CD14-positive monocyte (primary cell): ENCODE results near the gene ERCC5. TPM values are rescaled to one million over a fixed set of nuclear protein-coding genes. Genes with fewer than 3 reads are reported as not detected.

Experiments used
- DNase-seq, 3 donors: peaks; one replicate each; pipeline ENCODE4 v3.0.0-alpha.2; 2011 to 2022
- H2AFZ ChIP-seq: 2 replicates; pipeline ENCODE4 v1.6.0; 2012; ENCODE audit warnings: mild to moderate bottlenecking, low read depth, low read length, inconsistent platforms; ENCODE audit not compliant: insufficient read depth, poor library complexity, severe bottlenecking
- H3K27ac ChIP-seq, 2 donors: 1 replicate in 1 of 2; 2 replicates in 1 of 2; pipeline ENCODE4 v1.5.1; 2012 to 2013; ENCODE audit warnings: low read length in 2 of 2, control low read depth in 1 of 2, inconsistent platforms in 1 of 2, low read depth in 1 of 2, mild to moderate bottlenecking in 1 of 2
- H3K27me3 ChIP-seq, 2 donors: one replicate each; pipeline versions ENCODE4 v1.6.0 to v1.6.1; 2011 to 2013; ENCODE audit warnings: low read length in 2 of 2; ENCODE audit not compliant: control insufficient read depth in 2 of 2, insufficient read depth in 2 of 2
- H3K36me3 ChIP-seq, 2 donors: replicated peaks in 1 of 2; 1 replicate in 1 of 2; 2 replicates in 1 of 2; pipeline versions ENCODE4 v1.5.1 to v1.6.1; 2012 to 2013; ENCODE audit warnings: low read length in 2 of 2, control low read depth in 1 of 2, inconsistent platforms in 1 of 2, mild to moderate bottlenecking in 1 of 2; ENCODE audit not compliant: insufficient read depth in 2 of 2, control insufficient read depth in 1 of 2
- H3K4me1 ChIP-seq, 2 donors: 1 replicate in 1 of 2; 2 replicates in 1 of 2; pipeline versions ENCODE4 v1.5.1 to v1.6.1; 2012 to 2013; ENCODE audit warnings: low read length in 2 of 2, control low read depth in 1 of 2, inconsistent platforms in 1 of 2, mild to moderate bottlenecking in 1 of 2, moderate library complexity in 1 of 2; ENCODE audit not compliant: insufficient read depth in 2 of 2, control insufficient read depth in 1 of 2
- H3K4me2 ChIP-seq: replicated peaks from 2 replicates; pipeline ENCODE3; 2012; ENCODE audit warnings: low read length, moderate library complexity, mild to moderate bottlenecking; ENCODE audit not compliant: poor library complexity, severe bottlenecking; ENCODE audit errors: extremely low read depth
- H3K4me3 ChIP-seq, 3 experiments: fragments of 200-600 bp in 1 of 3; sonication (generic) in 1 of 3; replicated peaks in 1 of 3; 1 replicate in 2 of 3; 2 replicates in 1 of 3; pipeline ENCODE4 v1.5.1; 2011 to 2013; ENCODE audit warnings: low read length in 3 of 3, mild to moderate bottlenecking in 3 of 3, control low read depth in 2 of 3, low read depth in 2 of 3, inconsistent platforms in 1 of 3, moderate library complexity in 1 of 3
- H3K79me2 ChIP-seq: 2 replicates; pipeline ENCODE4 v1.6.0; 2012; ENCODE audit warnings: mild to moderate bottlenecking, control low read depth, inconsistent platforms, low read length, moderate library complexity; ENCODE audit not compliant: insufficient read depth
- H3K9ac ChIP-seq: 2 replicates; pipeline ENCODE4 v1.6.0; 2017; ENCODE audit warnings: low read length, mild to moderate bottlenecking; ENCODE audit not compliant: insufficient read depth, poor library complexity, severe bottlenecking
- H3K9me3 ChIP-seq, 2 donors: replicated peaks in 1 of 2; 1 replicate in 1 of 2; 2 replicates in 1 of 2; pipeline versions ENCODE4 v1.5.1 to v1.6.1; 2012 to 2013; ENCODE audit warnings: low read length in 2 of 2, control low read depth in 1 of 2; ENCODE audit not compliant: control insufficient read depth in 1 of 2, insufficient read depth in 1 of 2
- H4K20me1 ChIP-seq: 2 replicates; pipeline ENCODE4 v1.6.0; 2012; ENCODE audit warnings: mild to moderate bottlenecking, low read length, control low read depth, moderate library complexity; ENCODE audit not compliant: insufficient read depth
- H3K27ac Mint-ChIP-seq, 7 donors: one replicate each; pipeline ENCODE4 v1.8.0; 2020; ENCODE audit warnings: mild to moderate bottlenecking in 7 of 7, mixed read lengths in 7 of 7, moderate library complexity in 6 of 7, inconsistent platforms in 2 of 7
- H3K27me3 Mint-ChIP-seq, 3 donors: one replicate each; pipeline ENCODE4 v1.8.0; 2021 to 2022; ENCODE audit warnings: low read depth in 3 of 3, mild to moderate bottlenecking in 3 of 3, mixed read lengths in 3 of 3, moderate library complexity in 3 of 3, inconsistent platforms in 1 of 3
- H3K36me3 Mint-ChIP-seq, 2 donors: one replicate each; pipeline ENCODE4 v1.8.0; 2020; ENCODE audit warnings: mixed read lengths in 2 of 2, inconsistent platforms in 1 of 2, mild to moderate bottlenecking in 1 of 2
- H3K4me1 Mint-ChIP-seq: one replicate; pipeline ENCODE4 v1.8.0; 2020; ENCODE audit warnings: mild to moderate bottlenecking, mixed read lengths
- H3K4me3 Mint-ChIP-seq, 2 donors: one replicate each; pipeline ENCODE4 v1.8.0; 2020; ENCODE audit warnings: mild to moderate bottlenecking in 2 of 2, mixed read lengths in 2 of 2, moderate library complexity in 1 of 2
- H3K9me3 Mint-ChIP-seq, 7 donors: one replicate each; pipeline ENCODE4 v1.8.0; 2020 to 2022; ENCODE audit warnings: mixed read lengths in 7 of 7, mild to moderate bottlenecking in 6 of 7, moderate library complexity in 6 of 7, inconsistent platforms in 2 of 7
- CTCF ChIP-seq: fragments of 200-600 bp; IDR thresholded peaks from one replicate; pipeline ENCODE4 v1.8.0; 2022; ENCODE audit warnings: antibody characterized with exemption, mild to moderate bottlenecking
- WGBS: methylation state at CpG from one replicate; pipeline ENCODE4 v1.1.5; 2013; ENCODE audit warnings: missing lambda C conversion rate; ENCODE audit not compliant: insufficient coverage; 5-methylcytosine and 5-hydroxymethylcytosine counted together
- intact Hi-C, 2 donors: fragments of 100-400 bp; cut with micrococcal nuclease; formaldehyde crosslinking; loops; one replicate each; pipeline versions ENCODE4 v1.15.0 to v1.15.1; 2023
- polyA plus RNA-seq, 3 donors: library from polyadenylated mRNA; depleted of rRNA in 1 of 3; unstranded in 2 of 3; stranded (reverse) in 1 of 3; fragments of 300-500 nt in 2 of 3; fragments of >200 nt in 1 of 3; fragmentation: Illumina TruSeq in 2 of 3; gene quantifications; 1 replicate in 2 of 3; 2 replicates in 1 of 3; pipeline ENCODE4 v1.2.3, GENCODE V29; 2012 to 2021

ERCC5 gene
- polyA plus RNA-seq, 3 donors = 15.2 to 34.2 (median 22.1) TPM

- TF ChIP-seq CTCF = no peak
- H3K36me3 ChIP-seq = no peaks in the 10 kb centered on the region
- peaks cover 0 to 2% (median 2%) of the 10 kb centered on the region in 3 donors for H3K27me3 Mint-ChIP-seq
- H3K79me2 ChIP-seq = no peaks in the 10 kb centered on the region
- no peaks in the 10 kb centered on the region for H3K9me3 ChIP-seq
- H2AFZ ChIP-seq = no peak overlapping the region
- no peaks in the 10 kb centered on the region for H3K36me3 Mint-ChIP-seq
- no peaks in the 10 kb centered on the region for H4K20me1 ChIP-seq
- H3K4me3 Mint-ChIP-seq = no peak overlapping the region
- no peak overlapping the region for H3K4me2 ChIP-seq
- 92% methylated on average over 6 of the region's 6 CpGs for WGBS
- no peak overlapping the region for H3K27ac Mint-ChIP-seq
- H3K9ac ChIP-seq = no peak overlapping the region
- H3K4me1 ChIP-seq = no peaks in the 10 kb centered on the region
- H3K9me3 Mint-ChIP-seq = no peaks in the 10 kb centered on the region
- H3K4me3 ChIP-seq = no peak overlapping the region
- H3K4me1 Mint-ChIP-seq = no peaks in the 10 kb centered on the region
- DNase-seq = no peak
- H3K27me3 ChIP-seq = no peaks in the 10 kb centered on the region
- intact Hi-C loops = no loop called here
- no peak overlapping the region for H3K27ac ChIP-seq
Observed at GRCh38 chr13:102911336-102911735, 65.5 kb downstream of the ERCC5 start.

- no peaks in the 10 kb centered on the region for H3K4me1 ChIP-seq
- no peak overlapping the region for H3K4me3 ChIP-seq
- no peak overlapping the region for H3K9ac ChIP-seq
- H3K27ac ChIP-seq = no peak overlapping the region
- no peak overlapping the region for H2AFZ ChIP-seq
- H3K79me2 ChIP-seq = no peaks in the 10 kb centered on the region
- H3K27me3 ChIP-seq = no peaks in the 10 kb centered on the region
- H3K4me2 ChIP-seq = no peak overlapping the region
- DNase-seq = no peak
- H3K9me3 ChIP-seq = no peaks in the 10 kb centered on the region
- no peak overlapping the region for H3K27ac Mint-ChIP-seq
- no peaks in the 10 kb centered on the region for H4K20me1 ChIP-seq
- no peak overlapping the region for H3K4me3 Mint-ChIP-seq
- no peak for TF ChIP-seq CTCF
- no peaks in the 10 kb centered on the region for H3K4me1 Mint-ChIP-seq
- intact Hi-C loops = no loop called here
- no peaks in the 10 kb centered on the region for H3K36me3 Mint-ChIP-seq
- WGBS = 100% methylated on average over 2 of the region's 3 CpGs
- H3K9me3 Mint-ChIP-seq = no peaks in the 10 kb centered on the region
- no peaks in the 10 kb centered on the region for H3K36me3 ChIP-seq
- peaks cover 0 to 4% (median 2%) of the 10 kb centered on the region in 3 donors for H3K27me3 Mint-ChIP-seq
Observed at GRCh38 chr13:102912599-102912998, 66.8 kb downstream of the ERCC5 start.
